ENCODE measurements around the gene DNHD1. TPM values are rescaled to one million over a fixed set of nuclear protein-coding genes. Genes with fewer than 3 reads are reported as not detected.
A peak's percentile ranks its signal among the peaks of the same experiment; 100 is the strongest.

The DNHD1 gene
- total RNA-seq, 2 donors from 2014 or later = 7.4 to 11.8 TPM

DNA sequence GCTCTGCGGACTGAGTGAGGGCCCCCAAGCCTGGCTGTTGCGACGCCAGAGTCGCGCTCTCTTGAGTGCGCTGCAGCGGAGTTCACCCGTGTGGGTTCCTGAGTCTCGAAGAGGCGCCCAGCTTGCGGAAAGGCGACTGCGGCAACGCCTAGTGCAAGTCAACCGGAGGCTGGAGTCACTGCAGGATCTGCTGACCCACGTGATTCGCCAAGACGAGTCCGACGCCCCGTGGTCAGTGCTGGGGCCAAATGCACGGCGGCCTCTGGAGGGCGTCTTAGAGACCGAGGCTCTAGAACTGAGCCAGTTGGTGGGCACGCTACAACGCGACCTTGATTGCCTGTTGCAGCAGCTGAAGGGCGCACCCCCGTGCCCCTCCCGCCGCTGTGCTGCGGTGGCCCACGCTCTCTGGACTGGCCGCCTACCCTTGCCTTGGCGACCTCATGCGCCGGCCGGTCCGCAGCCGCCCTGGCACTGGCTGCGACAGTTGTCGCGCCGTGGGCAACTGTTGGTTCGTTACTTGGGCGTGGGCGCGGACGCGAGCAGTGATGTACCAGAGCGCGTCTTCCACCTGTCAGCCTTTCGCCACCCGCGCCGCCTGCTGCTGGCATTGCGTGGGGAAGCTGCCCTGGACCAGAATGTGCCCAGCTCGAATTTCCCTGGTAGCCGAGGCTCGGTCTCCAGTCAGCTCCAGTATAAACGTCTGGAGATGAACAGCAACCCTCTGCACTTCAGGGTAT lies 73.8 kb downstream of the DNHD1 start:
- H3K36me3 ChIP-seq = no peaks in the 10 kb centered on the region
- no peak overlapping the region for H3K27ac ChIP-seq
- intact Hi-C loops (cut with DNase I) = no loop called here
- no peak overlapping the region for H3K4me3 ChIP-seq
- H3K9me3 ChIP-seq = no peaks in the 10 kb centered on the region
- H3K27me3 ChIP-seq = no peaks in the 10 kb centered on the region
- no peaks in the 10 kb centered on the region for H3K4me1 ChIP-seq
- no peak overlapping the region for H3K9ac ChIP-seq (ENCODE audit: low read depth in 2 of 2, low read length in 2 of 2)
- DNase-seq = no peak
- TF ChIP-seq, protein P1, sequence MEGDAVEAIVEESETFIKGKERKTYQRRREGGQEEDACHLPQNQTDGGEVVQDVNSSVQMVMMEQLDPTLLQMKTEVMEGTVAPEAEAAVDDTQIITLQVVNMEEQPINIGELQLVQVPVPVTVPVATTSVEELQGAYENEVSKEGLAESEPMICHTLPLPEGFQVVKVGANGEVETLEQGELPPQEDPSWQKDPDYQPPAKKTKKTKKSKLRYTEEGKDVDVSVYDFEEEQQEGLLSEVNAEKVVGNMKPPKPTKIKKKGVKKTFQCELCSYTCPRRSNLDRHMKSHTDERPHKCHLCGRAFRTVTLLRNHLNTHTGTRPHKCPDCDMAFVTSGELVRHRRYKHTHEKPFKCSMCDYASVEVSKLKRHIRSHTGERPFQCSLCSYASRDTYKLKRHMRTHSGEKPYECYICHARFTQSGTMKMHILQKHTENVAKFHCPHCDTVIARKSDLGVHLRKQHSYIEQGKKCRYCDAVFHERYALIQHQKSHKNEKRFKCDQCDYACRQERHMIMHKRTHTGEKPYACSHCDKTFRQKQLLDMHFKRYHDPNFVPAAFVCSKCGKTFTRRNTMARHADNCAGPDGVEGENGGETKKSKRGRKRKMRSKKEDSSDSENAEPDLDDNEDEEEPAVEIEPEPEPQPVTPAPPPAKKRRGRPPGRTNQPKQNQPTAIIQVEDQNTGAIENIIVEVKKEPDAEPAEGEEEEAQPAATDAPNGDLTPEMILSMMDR (IDR thresholded peaks at IDR 0.05) = no peak

DNA sequence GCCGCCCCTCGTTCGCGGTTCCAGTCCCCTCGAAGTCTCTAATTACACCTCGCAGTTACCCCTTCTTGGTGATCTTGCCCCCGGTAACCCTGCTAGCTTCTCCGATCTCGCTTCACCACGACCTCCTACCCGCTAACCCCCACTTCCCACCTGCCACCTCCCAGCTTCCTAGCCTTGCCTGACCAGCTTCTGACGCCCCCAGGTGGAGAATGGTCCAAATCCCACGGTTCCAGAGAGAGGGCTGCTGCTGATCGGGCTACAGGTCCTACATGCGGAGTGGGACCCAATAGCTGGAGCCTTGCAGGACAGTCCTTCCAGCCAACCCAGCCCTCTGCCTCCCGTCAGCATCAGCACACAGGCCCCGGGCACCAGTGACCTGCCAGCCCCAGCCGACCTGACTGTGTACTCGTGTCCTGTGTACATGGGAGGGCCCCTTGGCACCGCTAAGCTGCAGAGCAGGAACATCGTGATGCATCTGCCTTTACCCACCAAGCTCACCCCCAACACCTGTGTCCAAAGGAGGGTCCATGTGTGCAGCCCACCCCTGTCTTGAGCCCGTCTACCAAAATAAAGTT lies 74.4 kb downstream of the DNHD1 start:
- intact Hi-C loops (cut with DNase I) = no loop called here
- no peak for DNase-seq
- TF ChIP-seq, protein P1 (IDR thresholded peaks at IDR 0.05) = no peak
- H3K4me1 ChIP-seq = no peaks in the 10 kb centered on the region
- no peak overlapping the region for H3K9ac ChIP-seq (ENCODE audit: low read depth in 2 of 2, low read length in 2 of 2)
- H3K27me3 ChIP-seq = no peaks in the 10 kb centered on the region
- H3K27ac ChIP-seq = no peak overlapping the region
- no peaks in the 10 kb centered on the region for H3K36me3 ChIP-seq
- no peaks in the 10 kb centered on the region for H3K9me3 ChIP-seq
- no peak overlapping the region for H3K4me3 ChIP-seq

DNA sequence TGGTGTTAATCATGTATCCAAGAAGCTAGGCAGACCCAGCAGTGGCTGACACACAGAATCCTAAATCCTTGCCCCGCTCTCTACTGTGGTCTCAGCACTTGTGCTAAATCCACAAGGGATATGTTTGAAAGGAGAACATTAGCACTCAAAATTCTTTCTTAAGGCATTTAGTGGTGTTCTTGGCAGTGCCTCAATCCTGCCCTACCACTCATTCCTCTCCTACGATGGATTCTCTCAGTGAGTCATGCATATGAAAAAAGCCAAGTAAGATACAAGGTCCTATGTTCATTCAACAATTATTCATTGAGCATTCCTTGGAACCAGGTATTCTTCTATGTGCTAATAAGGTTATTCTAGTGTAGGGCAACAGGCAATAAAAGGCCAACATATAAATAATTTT lies 75.1 kb downstream of the DNHD1 start:
- H3K4me3 ChIP-seq = no peak overlapping the region
- intact Hi-C loops (cut with DNase I) = no loop called here
- H3K27ac ChIP-seq = no peak overlapping the region
- no peaks in the 10 kb centered on the region for H3K36me3 ChIP-seq
- no peaks in the 10 kb centered on the region for H3K9me3 ChIP-seq
- H3K27me3 ChIP-seq = no peaks in the 10 kb centered on the region
- DNase-seq = no peak
- TF ChIP-seq, protein P1 (IDR thresholded peaks at IDR 0.05) = no peak
- H3K9ac ChIP-seq (ENCODE audit: low read depth in 2 of 2, low read length in 2 of 2) = no peak overlapping the region
- H3K4me1 ChIP-seq = no peaks in the 10 kb centered on the region

DNA sequence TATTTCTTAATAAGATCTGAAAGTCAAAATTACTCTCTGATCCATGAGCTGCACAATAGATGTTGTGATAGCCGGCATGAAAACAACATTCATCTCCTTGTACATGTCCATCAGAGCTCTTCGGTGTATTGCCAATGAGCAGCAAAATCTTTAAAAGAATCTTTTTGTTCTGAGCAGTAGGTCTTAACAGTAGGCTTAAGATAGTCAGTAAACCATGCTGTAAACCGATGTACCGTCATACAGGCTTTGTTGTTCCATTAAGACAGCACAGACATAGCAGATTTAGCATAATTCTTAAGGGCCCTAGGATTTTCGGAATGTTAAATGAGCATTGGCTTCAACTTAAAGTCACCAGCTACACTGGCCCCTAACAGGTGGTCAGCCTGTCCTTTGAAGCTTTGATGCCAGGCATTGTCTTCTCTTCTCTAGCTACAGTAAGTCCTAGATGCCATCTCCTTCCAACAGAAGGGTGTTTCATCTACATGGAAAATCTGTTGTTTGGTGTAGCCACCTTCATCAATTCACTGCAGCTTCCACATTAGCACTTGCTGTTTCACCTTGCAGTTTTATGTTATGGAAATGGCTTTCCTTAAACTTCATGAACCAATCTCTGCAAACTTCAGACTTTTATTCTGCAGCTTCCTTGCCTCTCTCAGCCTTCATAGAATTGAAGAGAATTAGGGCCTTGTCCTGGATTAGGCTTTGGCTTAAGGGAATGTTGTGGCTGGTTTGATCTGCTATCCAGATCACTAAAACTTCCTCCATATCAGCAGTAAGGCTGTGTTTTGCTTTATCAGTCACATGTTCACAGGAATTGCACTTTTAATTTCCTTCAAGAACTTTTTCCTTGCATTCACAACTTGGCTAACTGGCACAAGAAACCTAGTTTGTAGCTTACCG lies 78.0 kb downstream of the DNHD1 start:
- TF ChIP-seq, protein P1 (IDR thresholded peaks at IDR 0.05) = no peak
- Histone ChIP-seq H3K27ac (no peak overlapping the region), H3K36me3 (no peaks in the 10 kb centered on the region), H3K4me3 (no peak overlapping the region), H3K9me3 (no peaks in the 10 kb centered on the region), H3K27me3 (no peaks in the 10 kb centered on the region), H3K9ac (ENCODE audit: low read depth in 2 of 2, low read length in 2 of 2) (no peak overlapping the region), H3K4me1 (no peaks in the 10 kb centered on the region)
- DNase-seq = no peak
- intact Hi-C loops (cut with DNase I) = no loop called here

DNA sequence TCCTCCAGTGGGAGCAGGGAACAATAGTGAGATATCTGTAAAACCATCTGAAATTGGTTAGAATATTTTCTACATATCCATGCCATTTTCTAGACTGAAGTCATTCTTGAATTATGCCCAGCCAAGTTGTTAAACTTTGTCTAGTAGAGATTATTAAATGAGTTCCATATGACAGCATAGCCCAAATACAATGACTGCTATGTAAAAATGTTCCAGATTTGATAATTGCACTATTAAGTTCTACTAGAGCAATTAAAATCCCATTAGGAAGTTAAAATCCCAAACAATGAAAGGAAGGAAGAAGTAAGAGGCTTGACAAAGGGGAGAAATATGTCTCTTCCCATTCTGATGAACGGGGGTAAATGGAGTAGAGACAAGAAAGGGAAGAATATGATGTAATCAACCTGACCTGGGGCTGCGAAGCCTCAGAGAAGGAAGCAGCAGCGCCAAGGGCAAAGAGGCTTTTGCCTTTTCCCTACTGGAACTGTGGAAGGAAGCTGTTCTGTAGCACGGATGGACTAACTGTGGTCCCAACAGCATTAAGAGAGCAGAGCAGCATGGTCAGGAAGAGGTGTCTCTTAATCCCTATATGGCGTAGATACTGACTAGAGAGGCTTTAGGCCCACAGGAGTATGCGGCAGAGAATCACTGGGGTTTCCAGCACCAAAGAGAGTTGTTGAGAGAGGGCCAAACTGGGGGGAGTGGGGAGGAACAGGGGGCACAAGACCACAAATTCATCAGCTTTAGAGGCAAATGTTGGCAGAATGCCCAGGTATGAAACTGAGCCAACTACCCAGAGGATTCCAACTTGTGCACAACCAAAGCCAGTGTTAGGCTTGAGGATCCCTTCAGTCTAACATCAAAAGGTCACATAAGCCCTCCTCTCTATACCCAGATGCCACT lies 79.6 kb downstream of the DNHD1 start:
- Histone ChIP-seq H3K9me3 (no peaks in the 10 kb centered on the region), H3K9ac (ENCODE audit: low read depth in 2 of 2, low read length in 2 of 2) (no peak overlapping the region), H3K27ac (peak overlapping the region; percentile 27), H3K36me3 (no peaks in the 10 kb centered on the region), H3K4me1 (no peaks in the 10 kb centered on the region), H3K27me3 (no peaks in the 10 kb centered on the region), H3K4me3 (no peak overlapping the region)
- intact Hi-C loops (cut with DNase I) = no loop called here
- DNase-seq = no peak
- TF ChIP-seq, protein P1 (IDR thresholded peaks at IDR 0.05) = no peak

Data from colonic mucosa (tissue), 4 donors.